Tibial nerve (tissue), 4 donors: Measurements from ENCODE around the gene SH3TC1.

Source experiments
- CTCF ChIP-seq, 5 experiments: fragments of 200-600 bp in 3 of 5; fragments of 450-650 bp in 2 of 5; sonication (generic) in 3 of 5; IDR thresholded peaks; one replicate each; pipeline ENCODE4 v1.5.1; 2016 to 2019; ENCODE audit warnings: antibody characterized with exemption in 5 of 5, mild to moderate bottlenecking in 3 of 5, moderate library complexity in 2 of 5
- EP300 ChIP-seq, 2 donors: sonication (generic); formaldehyde crosslinking; IDR thresholded peaks; one replicate each; pipeline ENCODE4 v1.6.1; 2017; ENCODE audit warnings: antibody characterized with exemption in 2 of 2, mild to moderate bottlenecking in 1 of 2
- POLR2A ChIP-seq, 2 donors: fragments of 450-650 bp; IDR thresholded peaks; one replicate each; pipeline ENCODE4 v1.6.1; 2017; ENCODE audit warnings: antibody characterized with exemption in 2 of 2, mild to moderate bottlenecking in 2 of 2, moderate library complexity in 2 of 2

- TF ChIP-seq POLR2A (IDR thresholded peaks at IDR 0.05) (no peak), CTCF (IDR thresholded peaks at IDR 0.05) (no peak), EP300 (IDR thresholded peaks at IDR 0.05) (no peak)
Observed at GRCh38 chr4:8195431-8195830, 3.7 kb upstream of the SH3TC1 start.
